Measurements from ENCODE around the gene GPNMB.

DNA sequence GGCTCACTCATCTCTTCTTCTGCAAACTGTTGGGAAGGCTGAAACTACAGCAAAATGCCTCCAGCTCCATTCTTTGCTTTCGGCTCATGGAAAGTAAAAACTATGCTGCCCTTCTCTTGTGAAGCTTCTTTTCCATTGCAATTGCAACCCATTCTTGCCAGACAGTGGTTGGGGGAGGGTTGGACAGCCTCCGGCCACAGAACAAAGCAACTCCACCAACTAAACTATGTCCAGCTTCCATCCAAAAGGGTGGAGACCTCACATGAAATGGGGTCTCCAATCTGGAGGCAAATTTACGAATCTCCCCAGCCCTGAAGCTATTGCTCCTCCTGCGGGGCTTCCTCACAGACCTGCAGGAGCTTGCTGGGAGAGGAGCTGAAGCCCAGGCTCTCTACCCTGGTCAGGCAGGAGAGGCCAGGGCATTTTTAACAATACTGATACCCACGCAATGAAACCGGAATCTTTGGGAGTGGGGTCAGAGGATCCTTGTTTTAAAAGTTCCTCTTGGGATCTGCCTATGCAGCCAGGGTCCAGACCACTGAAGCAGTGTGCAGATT lies 549 bp downstream of the GPNMB start:
- TF ChIP-seq, protein P1, sequence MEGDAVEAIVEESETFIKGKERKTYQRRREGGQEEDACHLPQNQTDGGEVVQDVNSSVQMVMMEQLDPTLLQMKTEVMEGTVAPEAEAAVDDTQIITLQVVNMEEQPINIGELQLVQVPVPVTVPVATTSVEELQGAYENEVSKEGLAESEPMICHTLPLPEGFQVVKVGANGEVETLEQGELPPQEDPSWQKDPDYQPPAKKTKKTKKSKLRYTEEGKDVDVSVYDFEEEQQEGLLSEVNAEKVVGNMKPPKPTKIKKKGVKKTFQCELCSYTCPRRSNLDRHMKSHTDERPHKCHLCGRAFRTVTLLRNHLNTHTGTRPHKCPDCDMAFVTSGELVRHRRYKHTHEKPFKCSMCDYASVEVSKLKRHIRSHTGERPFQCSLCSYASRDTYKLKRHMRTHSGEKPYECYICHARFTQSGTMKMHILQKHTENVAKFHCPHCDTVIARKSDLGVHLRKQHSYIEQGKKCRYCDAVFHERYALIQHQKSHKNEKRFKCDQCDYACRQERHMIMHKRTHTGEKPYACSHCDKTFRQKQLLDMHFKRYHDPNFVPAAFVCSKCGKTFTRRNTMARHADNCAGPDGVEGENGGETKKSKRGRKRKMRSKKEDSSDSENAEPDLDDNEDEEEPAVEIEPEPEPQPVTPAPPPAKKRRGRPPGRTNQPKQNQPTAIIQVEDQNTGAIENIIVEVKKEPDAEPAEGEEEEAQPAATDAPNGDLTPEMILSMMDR (IDR thresholded peaks at IDR 0.05) = no peak
- no peak for TF ChIP-seq POLR2A (IDR thresholded peaks at IDR 0.05; ENCODE audit: low read depth)

Data from esophagus muscularis mucosa (tissue), 3 donors.